ENCODE data around the gene IL10RB.
"Not testable (repeated sequence)": the region's sequence is repeated elsewhere in the genome, so short reads cannot be mapped to it uniquely, and the experiment has no call there.

IL10RB gene

DNA sequence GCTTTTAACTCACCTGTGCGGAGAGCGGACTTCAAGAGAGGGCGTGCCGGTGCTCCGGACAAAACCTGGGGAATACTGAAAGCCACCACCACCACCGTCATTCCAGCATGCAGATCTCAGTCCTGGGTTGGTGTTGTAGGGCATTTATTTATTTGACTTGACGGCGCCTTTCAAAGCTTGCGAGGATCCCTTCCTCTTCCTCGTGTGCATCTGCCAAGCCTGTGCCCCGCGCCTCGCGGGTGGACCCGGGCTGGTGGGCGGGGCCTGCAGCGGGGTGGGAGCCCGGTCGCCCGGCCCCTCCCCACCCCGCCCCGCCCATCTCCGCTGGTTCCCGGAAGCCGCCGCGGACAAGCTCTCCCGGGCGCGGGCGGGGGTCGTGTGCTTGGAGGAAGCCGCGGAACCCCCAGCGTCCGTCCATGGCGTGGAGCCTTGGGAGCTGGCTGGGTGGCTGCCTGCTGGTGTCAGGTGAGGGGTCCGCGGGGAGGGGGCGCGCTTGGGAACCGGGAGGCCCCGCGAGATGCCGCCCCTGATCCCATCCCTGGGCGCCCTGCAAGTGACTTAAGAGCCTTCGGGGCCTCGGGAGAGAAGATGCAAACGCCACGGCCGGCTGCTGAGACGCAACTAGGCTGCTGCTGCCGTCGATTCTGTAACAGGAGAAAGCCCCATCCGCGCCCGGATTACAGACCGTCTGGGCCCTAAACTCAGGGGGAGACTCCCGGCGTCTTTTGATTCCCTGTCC is at the start of gene IL10RB:
Gene IL10RB, plus strand, starts transcription at position 318 of the 739 bp plus-strand sequence. Its CDS starts 99 bp downstream, at position 417.
- peak within 1 kb of the TSS; percentile 67 for H3K4me3 ChIP-seq (replicated peaks; ENCODE audit: low read depth, low read length)
- DNase-seq (ENCODE audit: extremely low read depth, low read depth): no peak
- TF ChIP-seq, protein P1, sequence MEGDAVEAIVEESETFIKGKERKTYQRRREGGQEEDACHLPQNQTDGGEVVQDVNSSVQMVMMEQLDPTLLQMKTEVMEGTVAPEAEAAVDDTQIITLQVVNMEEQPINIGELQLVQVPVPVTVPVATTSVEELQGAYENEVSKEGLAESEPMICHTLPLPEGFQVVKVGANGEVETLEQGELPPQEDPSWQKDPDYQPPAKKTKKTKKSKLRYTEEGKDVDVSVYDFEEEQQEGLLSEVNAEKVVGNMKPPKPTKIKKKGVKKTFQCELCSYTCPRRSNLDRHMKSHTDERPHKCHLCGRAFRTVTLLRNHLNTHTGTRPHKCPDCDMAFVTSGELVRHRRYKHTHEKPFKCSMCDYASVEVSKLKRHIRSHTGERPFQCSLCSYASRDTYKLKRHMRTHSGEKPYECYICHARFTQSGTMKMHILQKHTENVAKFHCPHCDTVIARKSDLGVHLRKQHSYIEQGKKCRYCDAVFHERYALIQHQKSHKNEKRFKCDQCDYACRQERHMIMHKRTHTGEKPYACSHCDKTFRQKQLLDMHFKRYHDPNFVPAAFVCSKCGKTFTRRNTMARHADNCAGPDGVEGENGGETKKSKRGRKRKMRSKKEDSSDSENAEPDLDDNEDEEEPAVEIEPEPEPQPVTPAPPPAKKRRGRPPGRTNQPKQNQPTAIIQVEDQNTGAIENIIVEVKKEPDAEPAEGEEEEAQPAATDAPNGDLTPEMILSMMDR (IDR thresholded peaks at IDR 0.05; ENCODE audit: low read depth, low read length, missing control alignments): no peak

DNA sequence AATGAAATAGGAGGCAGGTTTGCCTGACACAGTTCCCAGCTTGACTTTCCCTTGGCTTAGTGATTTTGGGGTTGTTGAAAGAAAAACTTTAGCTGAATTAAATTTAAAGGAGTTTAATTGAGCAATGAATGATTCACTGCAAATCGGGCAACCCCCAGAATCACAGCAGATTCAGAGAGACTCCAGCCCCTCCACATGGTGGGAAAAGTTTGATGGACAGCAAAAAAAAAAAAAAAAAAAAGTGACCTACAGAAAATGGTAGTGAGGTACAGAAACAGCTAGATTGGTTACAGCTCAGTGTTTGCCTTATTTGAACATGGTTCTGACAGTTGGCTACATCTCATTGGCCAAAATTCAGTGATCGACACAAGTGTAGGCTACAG is 49.0 kb upstream of the IL10RB start:
- no peak overlapping the region for H3K4me3 ChIP-seq (replicated peaks; ENCODE audit: low read depth, low read length)
- DNase-seq (ENCODE audit: extremely low read depth, low read depth): no peak
- TF ChIP-seq, protein P1 (IDR thresholded peaks at IDR 0.05; ENCODE audit: low read depth, low read length, missing control alignments): no peak

DNA sequence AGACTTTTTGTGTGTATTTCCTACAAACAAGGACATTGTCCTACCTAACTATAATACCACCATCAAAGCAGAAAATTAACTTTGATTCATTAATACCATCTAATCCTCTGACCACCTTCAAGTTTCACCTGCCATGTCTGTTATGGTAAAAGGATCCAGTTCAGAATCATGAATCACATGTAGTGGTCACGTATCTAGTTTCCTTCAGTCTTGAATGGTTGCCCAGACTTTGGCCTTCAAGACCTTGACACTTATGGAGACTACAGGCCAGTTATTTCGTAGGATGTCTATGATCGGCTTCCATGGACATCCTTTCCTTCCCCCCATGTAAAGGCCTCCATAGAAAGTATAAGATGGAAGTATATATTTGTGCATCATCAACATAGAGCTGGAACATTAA is 46.9 kb upstream of the IL10RB start:
- TF ChIP-seq, protein P1 (IDR thresholded peaks at IDR 0.05; ENCODE audit: low read depth, low read length, missing control alignments): no peak
- H3K4me3 ChIP-seq (replicated peaks; ENCODE audit: low read depth, low read length): no peak overlapping the region
- no peak for DNase-seq (ENCODE audit: extremely low read depth, low read depth)

DNA sequence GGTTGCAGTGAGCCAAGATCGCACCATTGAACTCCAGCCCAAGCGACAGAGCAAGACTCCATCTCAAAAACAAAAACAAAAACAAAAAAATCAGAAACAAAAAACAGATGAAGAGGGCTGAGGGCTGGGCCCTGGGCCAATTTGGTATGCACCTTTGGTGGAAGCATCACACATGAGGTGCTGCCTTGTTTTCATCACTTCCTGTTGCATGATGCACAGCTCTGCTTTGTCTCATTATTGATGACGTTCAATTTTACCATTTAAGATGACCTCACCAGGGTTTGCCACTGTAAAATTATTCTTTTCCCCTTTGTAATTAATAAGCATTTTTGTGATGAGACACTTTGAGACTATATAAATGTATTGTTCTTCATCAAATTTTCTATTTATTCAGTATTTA is 46.2 kb upstream of the IL10RB start:
- DNase-seq (ENCODE audit: extremely low read depth, low read depth): no peak
- TF ChIP-seq, protein P1 (IDR thresholded peaks at IDR 0.05; ENCODE audit: low read depth, low read length, missing control alignments): no peak
- no peak overlapping the region for H3K4me3 ChIP-seq (replicated peaks; ENCODE audit: low read depth, low read length)

DNA sequence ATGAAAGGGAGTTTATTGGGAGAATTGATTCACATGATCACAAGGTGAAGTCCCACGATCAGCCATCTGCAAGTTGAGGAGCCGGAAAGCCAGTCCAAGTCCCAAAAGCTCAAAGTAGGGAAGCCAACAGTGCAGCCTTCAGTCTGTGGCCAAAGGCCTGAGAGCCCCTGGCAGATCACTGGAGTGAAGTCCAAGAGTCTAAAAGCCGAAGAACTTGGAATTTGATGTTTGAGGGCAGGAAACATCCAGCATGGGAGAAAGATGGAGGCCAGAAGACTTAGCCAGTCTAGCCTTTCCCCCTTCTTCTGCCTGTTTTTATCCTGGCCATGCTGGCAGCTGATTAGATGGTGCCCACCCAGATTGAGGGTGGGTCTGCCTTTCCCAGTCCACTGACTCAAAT is 40.8 kb upstream of the IL10RB start:
- not testable (repeated sequence) for H3K4me3 ChIP-seq (replicated peaks; ENCODE audit: low read depth, low read length); DNase-seq (ENCODE audit: extremely low read depth, low read depth)

DNA sequence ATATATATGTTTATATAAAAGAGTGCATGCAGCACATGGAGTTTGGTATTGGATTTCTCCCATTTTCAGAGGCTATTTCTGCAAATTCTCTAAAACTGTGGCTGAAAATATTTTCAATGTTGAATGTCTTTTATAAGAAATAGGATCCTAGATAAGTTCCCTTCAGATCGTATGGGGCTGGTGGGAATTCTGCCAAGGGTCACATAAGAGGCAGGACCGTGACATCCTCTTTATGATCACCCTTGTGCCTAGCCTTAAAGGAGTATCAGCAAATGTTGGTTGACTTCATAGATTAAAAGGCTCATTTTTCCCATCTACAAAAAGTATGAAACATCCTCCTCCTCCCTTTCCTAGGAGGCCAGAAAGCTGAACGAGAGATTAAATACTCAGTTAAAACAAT is 37.7 kb upstream of the IL10RB start:
- no peak overlapping the region for H3K4me3 ChIP-seq (replicated peaks; ENCODE audit: low read depth, low read length)
- DNase-seq (ENCODE audit: extremely low read depth, low read depth): no peak

DNA sequence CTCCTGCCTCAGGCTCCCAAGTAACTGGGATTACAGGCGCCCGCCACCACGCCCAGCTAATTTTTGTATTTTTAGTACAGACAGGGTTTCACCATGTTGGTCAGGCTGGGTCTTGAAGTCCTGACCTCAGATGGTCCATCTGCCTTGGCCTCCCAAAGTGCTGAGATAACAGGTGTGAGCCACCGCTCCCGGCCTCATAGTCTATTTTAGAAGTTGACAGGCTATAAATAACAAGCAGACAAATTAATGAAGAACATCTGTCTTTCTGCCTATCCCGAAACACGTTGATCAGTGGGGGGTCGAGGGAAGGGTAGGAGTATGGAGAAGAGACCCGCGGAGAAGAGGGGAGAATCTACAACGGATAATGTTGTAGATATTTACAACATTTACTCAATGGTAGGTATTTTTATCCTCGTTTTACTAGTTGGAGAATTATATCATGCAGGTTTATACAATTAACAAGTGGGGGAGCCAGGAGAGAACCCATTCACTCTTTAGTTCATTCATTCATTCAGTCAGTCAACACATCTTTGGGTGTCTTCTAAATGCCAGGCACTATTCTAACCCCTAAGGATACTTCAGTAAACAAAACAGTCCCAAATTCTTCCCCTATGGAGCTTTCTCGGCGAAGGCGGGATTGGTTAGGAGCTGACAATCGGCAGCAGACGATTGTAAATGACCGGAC is 36.9 kb upstream of the IL10RB start:
- no peak for DNase-seq (ENCODE audit: extremely low read depth, low read depth)
- peak overlapping the region; percentile 69 for H3K4me3 ChIP-seq (replicated peaks; ENCODE audit: low read depth, low read length)
- TF ChIP-seq, protein P1 (IDR thresholded peaks at IDR 0.05; ENCODE audit: low read depth, low read length, missing control alignments): no peak

More for the DNA sequence above, 37.7 kb upstream of the IL10RB start:
- TF ChIP-seq, protein P1 (IDR thresholded peaks at IDR 0.05; ENCODE audit: low read depth, low read length, missing control alignments): no peak
